Measurements from ENCODE around the gene FARS2. TPM values are rescaled to one million over a fixed set of nuclear protein-coding genes. Genes with fewer than 3 reads are reported as not detected.

The FARS2 gene
- total and polyA plus RNA-seq, 2 donors (not counting 1 experiment from before 2014, with no cell fraction given), result 33.0 to 35.5 TPM

DNA sequence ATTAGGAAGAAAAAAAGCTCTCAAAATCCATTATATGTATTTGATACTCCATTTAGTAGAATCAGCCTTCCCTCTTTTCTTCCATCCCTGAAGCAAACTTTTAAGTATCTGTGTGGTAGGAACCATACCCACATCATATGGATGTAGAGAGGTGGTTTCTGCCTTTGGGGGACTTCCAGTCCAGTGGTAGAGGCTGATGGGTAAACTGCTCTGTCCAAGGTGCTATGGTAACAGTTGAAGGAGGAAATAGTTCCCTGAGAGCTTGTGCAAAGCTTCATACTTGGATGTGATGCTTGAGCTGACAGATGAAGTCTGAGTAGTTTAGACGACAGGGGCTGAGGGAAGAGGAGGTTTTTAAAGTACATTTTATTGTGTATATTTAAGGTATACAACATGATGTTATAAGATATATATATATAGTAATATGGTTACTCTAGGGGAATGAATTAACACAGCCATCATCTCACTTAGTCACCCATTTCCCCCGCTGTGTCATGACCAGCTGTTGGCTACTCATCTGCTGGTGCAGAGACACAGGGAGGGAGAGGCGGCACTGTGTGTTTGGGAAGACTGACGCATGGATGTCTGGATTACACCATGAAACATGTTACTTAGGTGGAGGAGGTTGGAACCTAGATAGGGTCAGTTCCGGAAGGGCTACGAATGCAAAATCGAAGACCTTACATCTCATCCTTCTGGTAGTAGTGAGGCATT is 185.2 kb downstream of the FARS2 start:
- no peak overlapping the region for H2AFZ ChIP-seq (ENCODE audit: insufficient read depth, low read depth, low read length, poor library complexity, severe bottlenecking)
- no peak for ATAC-seq (ENCODE audit: low read depth)
- no peak overlapping the region for H3K4me2 ChIP-seq (replicated peaks; ENCODE audit: low read depth, low read length, poor library complexity, severe bottlenecking)
- peaks cover 4% of the 10 kb centered on the region for H3K4me1 Mint-ChIP-seq
- ChIA-PET POLR2A (no interaction called here), CTCF (interaction anchor here (1.1 kb wide), 1 partner anchor 24 kb away, joined by 4 read pairs; no protein-coding TSS in a partner anchor)
- WGBS (ENCODE audit: insufficient coverage), result 100% methylated on average over 4 of the region's 7 CpGs
- no peak overlapping the region for H3K4me3 Mint-ChIP-seq
- DNase-seq, result no peak
- H3K27me3 Mint-ChIP-seq, result no peaks in the 10 kb centered on the region
- H3K4me1 ChIP-seq (ENCODE audit: control insufficient read depth in 2 of 2, insufficient read depth in 2 of 2, low read length in 2 of 2), result peaks cover 0 to 2% of the 10 kb centered on the region in 2 donors
- H3K27ac Mint-ChIP-seq, result no peak overlapping the region
- peaks cover 1 to 5% of the 10 kb centered on the region in 2 experiments for H3K36me3 ChIP-seq (replicated peaks in 1 of 2; ENCODE audit: control extremely low read depth in 1 of 2, control insufficient read depth in 1 of 2, extremely low read depth in 1 of 2, insufficient read depth in 2 of 2, low read length in 1 of 2)
- no peaks in the 10 kb centered on the region for H3K9me3 Mint-ChIP-seq (ENCODE audit: insufficient read depth)
- H3K9me3 ChIP-seq (ENCODE audit: control extremely low read depth in 1 of 3, control insufficient read depth in 2 of 3, insufficient read depth in 1 of 3, low read length in 2 of 3), result no peaks in the 10 kb centered on the region
- no peak overlapping the region for H3K4me3 ChIP-seq (ENCODE audit: control extremely low read depth in 1 of 5, extremely low read depth in 1 of 5, insufficient read depth in 1 of 5, low read depth in 2 of 5, low read length in 4 of 5)
- H3K27ac ChIP-seq (ENCODE audit: low read length in 2 of 2), result no peak overlapping the region
- TF ChIP-seq, protein P1, sequence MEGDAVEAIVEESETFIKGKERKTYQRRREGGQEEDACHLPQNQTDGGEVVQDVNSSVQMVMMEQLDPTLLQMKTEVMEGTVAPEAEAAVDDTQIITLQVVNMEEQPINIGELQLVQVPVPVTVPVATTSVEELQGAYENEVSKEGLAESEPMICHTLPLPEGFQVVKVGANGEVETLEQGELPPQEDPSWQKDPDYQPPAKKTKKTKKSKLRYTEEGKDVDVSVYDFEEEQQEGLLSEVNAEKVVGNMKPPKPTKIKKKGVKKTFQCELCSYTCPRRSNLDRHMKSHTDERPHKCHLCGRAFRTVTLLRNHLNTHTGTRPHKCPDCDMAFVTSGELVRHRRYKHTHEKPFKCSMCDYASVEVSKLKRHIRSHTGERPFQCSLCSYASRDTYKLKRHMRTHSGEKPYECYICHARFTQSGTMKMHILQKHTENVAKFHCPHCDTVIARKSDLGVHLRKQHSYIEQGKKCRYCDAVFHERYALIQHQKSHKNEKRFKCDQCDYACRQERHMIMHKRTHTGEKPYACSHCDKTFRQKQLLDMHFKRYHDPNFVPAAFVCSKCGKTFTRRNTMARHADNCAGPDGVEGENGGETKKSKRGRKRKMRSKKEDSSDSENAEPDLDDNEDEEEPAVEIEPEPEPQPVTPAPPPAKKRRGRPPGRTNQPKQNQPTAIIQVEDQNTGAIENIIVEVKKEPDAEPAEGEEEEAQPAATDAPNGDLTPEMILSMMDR (IDR thresholded peaks at IDR 0.05), result no peak
- no peak for TF ChIP-seq EZH2 (IDR thresholded peaks at IDR 0.05; ENCODE audit: borderline replicate concordance, insufficient read depth, low read depth, low read length, poor library complexity, severe bottlenecking)
- no peaks in the 10 kb centered on the region for H3K27me3 ChIP-seq (replicated peaks in 1 of 4; ENCODE audit: control extremely low read depth in 1 of 4, control insufficient read depth in 3 of 4, insufficient read depth in 4 of 4, low read length in 3 of 4)
- no peak overlapping the region for H3K9ac ChIP-seq (ENCODE audit: low read length)
- peaks cover 3% of the 10 kb centered on the region for H4K20me1 ChIP-seq (ENCODE audit: control insufficient read depth, insufficient read depth, low read length, poor library complexity, severe bottlenecking)
- intact Hi-C loops (cut with micrococcal nuclease), result no loop called here
- no peaks in the 10 kb centered on the region for H3K79me2 ChIP-seq (ENCODE audit: control insufficient read depth, insufficient read depth, low read length)

DNA sequence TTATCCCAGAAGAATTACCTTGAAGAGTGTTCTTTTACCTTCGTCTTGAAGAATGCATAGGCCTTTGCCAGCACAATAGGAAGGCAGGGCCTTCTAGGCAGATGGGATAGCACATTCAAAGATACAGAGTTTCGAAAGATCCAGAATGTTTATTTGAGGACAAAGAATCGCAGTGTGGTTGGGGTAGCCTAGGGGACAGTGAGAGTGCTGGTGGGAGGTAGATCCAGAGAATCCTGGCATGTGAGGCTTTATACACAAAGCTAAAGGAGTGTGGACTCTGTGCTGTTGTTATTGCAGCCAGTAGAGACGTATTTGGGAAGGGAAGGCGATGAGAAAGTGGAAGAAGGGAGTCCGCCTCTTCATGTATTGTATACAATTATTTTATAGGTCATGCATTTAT is 186.6 kb downstream of the FARS2 start:
- 98% methylated on average over 3 of the region's 6 CpGs for WGBS (ENCODE audit: insufficient coverage)
- intact Hi-C loops (cut with micrococcal nuclease), result no loop called here
- Histone ChIP-seq H2AFZ (ENCODE audit: insufficient read depth, low read depth, low read length, poor library complexity, severe bottlenecking) (no peak overlapping the region), H3K4me1 (ENCODE audit: control insufficient read depth in 2 of 2, insufficient read depth in 2 of 2, low read length in 2 of 2) (peaks cover 0 to 2% of the 10 kb centered on the region in 2 donors), H3K27me3 (replicated peaks in 1 of 4; ENCODE audit: control extremely low read depth in 1 of 4, control insufficient read depth in 3 of 4, insufficient read depth in 4 of 4, low read length in 3 of 4) (no peaks in the 10 kb centered on the region), H3K36me3 (replicated peaks in 1 of 2; ENCODE audit: control extremely low read depth in 1 of 2, control insufficient read depth in 1 of 2, extremely low read depth in 1 of 2, insufficient read depth in 2 of 2, low read length in 1 of 2) (peaks cover 1 to 5% of the 10 kb centered on the region in 2 experiments), H3K4me3 (ENCODE audit: control extremely low read depth in 1 of 5, extremely low read depth in 1 of 5, insufficient read depth in 1 of 5, low read depth in 2 of 5, low read length in 4 of 5) (no peak overlapping the region), H3K9me3 (ENCODE audit: control extremely low read depth in 1 of 3, control insufficient read depth in 2 of 3, insufficient read depth in 1 of 3, low read length in 2 of 3) (no peaks in the 10 kb centered on the region), H3K27ac (ENCODE audit: low read length in 2 of 2) (no peak overlapping the region), H3K79me2 (ENCODE audit: control insufficient read depth, insufficient read depth, low read length) (no peaks in the 10 kb centered on the region), H3K9ac (ENCODE audit: low read length) (no peak overlapping the region), H4K20me1 (ENCODE audit: control insufficient read depth, insufficient read depth, low read length, poor library complexity, severe bottlenecking) (peaks cover 3% of the 10 kb centered on the region), H3K4me2 (replicated peaks; ENCODE audit: low read depth, low read length, poor library complexity, severe bottlenecking) (no peak overlapping the region)
- H3K4me3 Mint-ChIP-seq, result no peak overlapping the region
- H3K27ac Mint-ChIP-seq, result no peak overlapping the region
- no peaks in the 10 kb centered on the region for H3K9me3 Mint-ChIP-seq (ENCODE audit: insufficient read depth)
- TF ChIP-seq, protein P1 (IDR thresholded peaks at IDR 0.05), result no peak
- TF ChIP-seq EZH2 (IDR thresholded peaks at IDR 0.05; ENCODE audit: borderline replicate concordance, insufficient read depth, low read depth, low read length, poor library complexity, severe bottlenecking), result no peak
- DNase-seq (no peak), ATAC-seq (ENCODE audit: low read depth) (no peak)
- no peaks in the 10 kb centered on the region for H3K27me3 Mint-ChIP-seq
- CTCF ChIA-PET, result no interaction called here
- peaks cover 4% of the 10 kb centered on the region for H3K4me1 Mint-ChIP-seq
- POLR2A ChIA-PET, result no interaction called here
